Measurements from ENCODE around the gene TOR4A.

The TOR4A gene

GRCh38 chr9:137310189-137311052, 32.9 kb downstream of the TOR4A start:
- H3K4me3 ChIP-seq (ENCODE audit: insufficient read depth, low read depth, low read length): no peak overlapping the region
- peaks cover 42% of the 10 kb centered on the region for H3K4me1 ChIP-seq (ENCODE audit: control insufficient read depth, insufficient read depth, low read length)
- H3K9me3 ChIP-seq (ENCODE audit: control insufficient read depth, low read length): no peaks in the 10 kb centered on the region
- H3K27ac ChIP-seq (ENCODE audit: insufficient read depth, low read depth, low read length, poor library complexity, severe bottlenecking): no peak overlapping the region
- 86 to 88% methylated on average over 20 of the region's 20 CpGs for WGBS, 2 experiments
- no peaks in the 10 kb centered on the region for H3K27me3 ChIP-seq (ENCODE audit: control insufficient read depth, insufficient read depth, low read length, poor library complexity, severe bottlenecking)
- H3K36me3 ChIP-seq (ENCODE audit: control insufficient read depth, insufficient read depth, low read length): no peaks in the 10 kb centered on the region

DNA sequence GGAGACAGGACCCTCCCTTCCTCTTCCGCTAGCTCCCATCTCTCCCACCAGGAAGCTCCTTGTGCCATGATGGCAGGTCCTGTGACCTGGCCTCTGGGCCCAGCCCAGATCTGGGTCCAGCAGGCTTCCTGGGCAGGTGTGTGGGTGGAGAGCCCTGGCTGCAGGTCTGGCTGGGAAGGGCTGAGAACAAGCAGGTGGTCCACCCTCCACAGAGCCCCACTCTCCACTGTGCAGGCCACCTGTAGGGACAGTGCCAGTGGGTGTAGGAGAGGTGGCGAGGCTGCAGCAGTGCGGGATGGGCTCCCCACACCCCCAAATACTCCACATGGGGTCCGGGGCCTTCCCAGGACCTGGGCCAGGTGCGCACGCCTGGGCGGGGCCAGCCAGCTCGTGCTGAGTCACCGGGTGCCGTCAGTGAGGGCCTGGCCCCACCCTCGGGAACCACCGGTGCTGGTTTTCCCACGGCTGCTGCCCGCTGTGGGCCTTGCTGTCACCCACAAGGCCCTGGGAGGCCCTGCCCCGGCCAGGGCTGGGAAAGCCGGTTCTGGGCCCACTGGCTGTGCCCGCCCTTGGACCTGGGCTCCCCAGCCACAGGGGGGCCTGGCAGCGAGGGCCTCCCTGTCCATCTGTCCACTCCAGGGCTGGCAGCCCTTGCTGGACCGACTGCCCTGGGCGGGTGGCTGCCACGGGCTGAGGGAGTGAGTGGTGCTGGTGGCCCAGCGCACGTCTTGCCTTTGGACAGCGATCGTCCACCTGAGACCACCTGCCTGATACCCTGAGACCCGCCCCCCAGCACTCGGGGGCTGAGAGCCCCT, 33.9 kb downstream of the TOR4A start:
- peaks cover 38% of the 10 kb centered on the region for H3K4me1 ChIP-seq (ENCODE audit: control insufficient read depth, insufficient read depth, low read length)
- WGBS, 2 experiments: 92% methylated on average over 27 of the region's 27 CpGs
- no peaks in the 10 kb centered on the region for H3K36me3 ChIP-seq (ENCODE audit: control insufficient read depth, insufficient read depth, low read length)
- H3K27ac ChIP-seq (ENCODE audit: insufficient read depth, low read depth, low read length, poor library complexity, severe bottlenecking): no peak overlapping the region
- no peaks in the 10 kb centered on the region for H3K9me3 ChIP-seq (ENCODE audit: control insufficient read depth, low read length)
- H3K27me3 ChIP-seq (ENCODE audit: control insufficient read depth, insufficient read depth, low read length, poor library complexity, severe bottlenecking): peaks cover 2% of the 10 kb centered on the region
- no peak overlapping the region for H3K4me3 ChIP-seq (ENCODE audit: insufficient read depth, low read depth, low read length)

GRCh38 chr9:137311986-137312851, 34.7 kb downstream of the TOR4A start:
- Histone ChIP-seq H3K9me3 (ENCODE audit: control insufficient read depth, low read length) (no peaks in the 10 kb centered on the region), H3K36me3 (ENCODE audit: control insufficient read depth, insufficient read depth, low read length) (no peaks in the 10 kb centered on the region), H3K27ac (ENCODE audit: insufficient read depth, low read depth, low read length, poor library complexity, severe bottlenecking) (no peak overlapping the region), H3K4me3 (ENCODE audit: insufficient read depth, low read depth, low read length) (no peak overlapping the region), H3K4me1 (ENCODE audit: control insufficient read depth, insufficient read depth, low read length) (peaks cover 40% of the 10 kb centered on the region), H3K27me3 (ENCODE audit: control insufficient read depth, insufficient read depth, low read length, poor library complexity, severe bottlenecking) (peaks cover 5% of the 10 kb centered on the region)
- 93 to 94% methylated on average over 28 of the region's 28 CpGs for WGBS, 2 experiments

DNA sequence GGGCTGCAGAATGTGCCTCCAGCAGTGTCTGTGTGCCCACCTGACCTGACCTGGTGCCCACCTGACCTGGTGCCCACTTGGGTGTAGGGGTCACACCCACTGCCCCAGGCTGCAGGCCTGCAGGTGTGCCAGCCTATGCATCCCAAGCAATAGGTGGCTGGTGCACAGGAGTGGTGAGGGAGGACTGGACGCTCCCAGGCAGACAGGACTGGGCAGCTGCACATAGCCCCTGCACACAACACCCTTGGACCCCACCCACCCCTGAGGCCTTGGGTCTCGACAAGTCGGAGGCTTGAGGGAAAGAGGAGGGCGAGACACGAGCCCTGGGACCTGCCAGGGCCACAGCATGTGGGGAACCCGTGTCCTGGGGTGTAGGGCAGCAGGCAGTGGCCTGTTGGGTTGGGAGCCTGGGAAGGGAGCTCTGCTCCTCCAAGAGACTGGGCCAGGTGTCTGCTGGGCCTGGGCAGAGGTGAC, 35.4 kb downstream of the TOR4A start:
- Histone ChIP-seq H3K4me3 (ENCODE audit: insufficient read depth, low read depth, low read length) (no peak overlapping the region), H3K4me1 (ENCODE audit: control insufficient read depth, insufficient read depth, low read length) (peaks cover 34% of the 10 kb centered on the region), H3K27me3 (ENCODE audit: control insufficient read depth, insufficient read depth, low read length, poor library complexity, severe bottlenecking) (peaks cover 5% of the 10 kb centered on the region), H3K27ac (ENCODE audit: insufficient read depth, low read depth, low read length, poor library complexity, severe bottlenecking) (no peak overlapping the region), H3K36me3 (ENCODE audit: control insufficient read depth, insufficient read depth, low read length) (no peaks in the 10 kb centered on the region), H3K9me3 (ENCODE audit: control insufficient read depth, low read length) (no peaks in the 10 kb centered on the region)
- WGBS, 2 experiments: 94 to 98% methylated on average over 6 of the region's 6 CpGs

GRCh38 chr9:137313326-137313936, 35.9 kb downstream of the TOR4A start:
- Histone ChIP-seq H3K4me3 (ENCODE audit: insufficient read depth, low read depth, low read length) (no peak overlapping the region), H3K36me3 (ENCODE audit: control insufficient read depth, insufficient read depth, low read length) (no peaks in the 10 kb centered on the region), H3K27ac (ENCODE audit: insufficient read depth, low read depth, low read length, poor library complexity, severe bottlenecking) (no peak overlapping the region), H3K9me3 (ENCODE audit: control insufficient read depth, low read length) (no peaks in the 10 kb centered on the region), H3K4me1 (ENCODE audit: control insufficient read depth, insufficient read depth, low read length) (peaks cover 34% of the 10 kb centered on the region), H3K27me3 (ENCODE audit: control insufficient read depth, insufficient read depth, low read length, poor library complexity, severe bottlenecking) (peaks cover 5% of the 10 kb centered on the region)
- 86 to 88% methylated on average over 9 of the region's 9 CpGs for WGBS, 2 experiments

GRCh38 chr9:137313956-137314560, 36.5 kb downstream of the TOR4A start:
- H3K27ac ChIP-seq (ENCODE audit: insufficient read depth, low read depth, low read length, poor library complexity, severe bottlenecking): no peak overlapping the region

DNA sequence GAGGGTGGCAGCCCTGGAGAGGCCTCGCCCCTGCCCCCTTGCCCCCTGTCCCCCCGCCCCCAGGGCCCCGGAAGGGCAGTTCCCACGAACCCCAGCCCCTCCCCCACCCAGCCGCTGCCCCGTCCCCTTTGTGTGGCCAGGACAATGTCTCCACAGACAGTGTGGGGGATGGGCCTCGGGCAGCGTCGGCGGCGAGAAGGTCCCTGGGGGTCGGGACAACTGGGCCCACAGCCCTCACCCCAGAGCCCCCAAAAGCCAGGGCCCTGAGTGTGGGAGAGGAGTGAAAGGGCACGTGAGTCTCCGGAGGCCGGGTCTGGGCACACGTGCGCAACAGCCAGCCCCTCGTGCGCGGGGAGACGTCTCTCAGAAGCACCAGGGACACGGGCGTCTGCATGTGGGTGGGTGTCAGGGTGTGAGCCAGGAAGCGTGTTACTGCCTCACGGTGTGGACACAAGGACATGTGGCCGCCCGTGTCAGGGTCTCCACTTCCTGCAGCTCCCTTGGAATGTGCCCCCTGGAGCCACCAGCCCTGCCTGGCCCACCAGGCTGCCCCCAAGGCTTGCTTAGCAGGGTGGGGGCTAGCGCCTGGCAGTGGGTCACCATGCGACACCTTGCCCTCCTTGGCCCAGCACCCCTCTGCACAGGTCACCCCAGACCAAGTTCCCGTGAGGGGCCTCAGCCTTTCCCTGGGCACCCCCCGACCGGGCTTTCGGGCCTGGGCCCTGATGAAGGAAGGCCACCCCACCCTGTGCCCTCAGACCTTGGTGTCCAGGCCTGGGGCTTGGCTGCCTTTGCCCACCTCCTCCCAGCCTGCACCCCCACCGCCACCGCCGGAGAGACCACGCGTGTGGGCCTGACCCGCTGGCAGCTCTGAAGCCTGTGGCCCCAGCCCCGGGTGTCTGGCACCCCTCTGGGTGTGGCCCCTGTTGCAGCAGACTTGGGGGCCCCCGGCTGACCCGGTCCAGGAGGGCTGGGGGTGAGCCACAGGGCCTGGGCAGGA, 37.3 kb downstream of the TOR4A start:
- Histone ChIP-seq H3K27me3 (ENCODE audit: control insufficient read depth, insufficient read depth, low read length, poor library complexity, severe bottlenecking) (peaks cover 5% of the 10 kb centered on the region), H3K27ac (ENCODE audit: insufficient read depth, low read depth, low read length, poor library complexity, severe bottlenecking) (peak overlapping the region; percentile 16), H3K9me3 (ENCODE audit: control insufficient read depth, low read length) (no peaks in the 10 kb centered on the region), H3K4me3 (ENCODE audit: insufficient read depth, low read depth, low read length) (no peak overlapping the region), H3K4me1 (ENCODE audit: control insufficient read depth, insufficient read depth, low read length) (peaks cover 34% of the 10 kb centered on the region), H3K36me3 (ENCODE audit: control insufficient read depth, insufficient read depth, low read length) (no peaks in the 10 kb centered on the region)
- 71 to 72% methylated on average over 38 to 41 of the region's 42 CpGs for WGBS, 2 experiments

More at GRCh38 chr9:137313956-137314560, 36.5 kb downstream of the TOR4A start:
- Histone ChIP-seq H3K27me3 (ENCODE audit: control insufficient read depth, insufficient read depth, low read length, poor library complexity, severe bottlenecking) (peaks cover 5% of the 10 kb centered on the region), H3K4me3 (ENCODE audit: insufficient read depth, low read depth, low read length) (no peak overlapping the region), H3K9me3 (ENCODE audit: control insufficient read depth, low read length) (no peaks in the 10 kb centered on the region), H3K4me1 (ENCODE audit: control insufficient read depth, insufficient read depth, low read length) (peaks cover 34% of the 10 kb centered on the region), H3K36me3 (ENCODE audit: control insufficient read depth, insufficient read depth, low read length) (no peaks in the 10 kb centered on the region)
- WGBS, 2 experiments: 76 to 77% methylated on average over 24 of the region's 24 CpGs

DNA sequence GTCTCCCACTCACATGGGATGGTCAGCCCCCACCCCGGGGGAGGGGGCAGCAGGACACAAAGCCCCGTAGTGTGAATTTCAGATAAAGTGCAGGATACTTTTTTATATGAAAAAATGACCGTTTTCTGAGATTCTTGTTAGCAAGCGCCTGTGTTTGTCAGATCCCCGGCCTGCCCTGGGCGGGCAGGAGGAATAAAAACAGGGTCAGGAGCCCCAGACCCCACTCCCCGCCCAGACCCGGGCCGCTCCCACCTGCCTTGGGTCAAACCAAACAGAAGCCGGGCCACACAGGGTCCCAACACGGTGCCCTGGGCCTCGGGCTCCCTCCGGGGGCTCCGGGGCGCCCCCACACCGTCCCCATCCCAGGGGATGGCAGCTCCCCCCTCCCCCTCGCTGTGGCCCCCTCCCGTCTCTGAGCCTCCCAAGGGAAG, 38.1 kb downstream of the TOR4A start:
- 32 to 33% methylated on average over 16 to 17 of the region's 18 CpGs for WGBS, 2 experiments
- Histone ChIP-seq H3K4me3 (ENCODE audit: insufficient read depth, low read depth, low read length) (no peak overlapping the region), H3K9me3 (ENCODE audit: control insufficient read depth, low read length) (no peaks in the 10 kb centered on the region)

More for the DNA sequence above, 38.1 kb downstream of the TOR4A start:
- no peaks in the 10 kb centered on the region for H3K36me3 ChIP-seq (ENCODE audit: control insufficient read depth, insufficient read depth, low read length)
- H3K27me3 ChIP-seq (ENCODE audit: control insufficient read depth, insufficient read depth, low read length, poor library complexity, severe bottlenecking): peaks cover 5% of the 10 kb centered on the region
- H3K4me1 ChIP-seq (ENCODE audit: control insufficient read depth, insufficient read depth, low read length): peaks cover 36% of the 10 kb centered on the region
- H3K27ac ChIP-seq (ENCODE audit: insufficient read depth, low read depth, low read length, poor library complexity, severe bottlenecking): no peak overlapping the region
